Measurements from ENCODE around the gene GABARAP.

The GABARAP gene

GRCh38 chr17:7283471-7284216 is 41.4 kb upstream of the GABARAP start:
- DNase-seq (ENCODE audit: low read depth) = no peak
- TF ChIP-seq, protein P1, sequence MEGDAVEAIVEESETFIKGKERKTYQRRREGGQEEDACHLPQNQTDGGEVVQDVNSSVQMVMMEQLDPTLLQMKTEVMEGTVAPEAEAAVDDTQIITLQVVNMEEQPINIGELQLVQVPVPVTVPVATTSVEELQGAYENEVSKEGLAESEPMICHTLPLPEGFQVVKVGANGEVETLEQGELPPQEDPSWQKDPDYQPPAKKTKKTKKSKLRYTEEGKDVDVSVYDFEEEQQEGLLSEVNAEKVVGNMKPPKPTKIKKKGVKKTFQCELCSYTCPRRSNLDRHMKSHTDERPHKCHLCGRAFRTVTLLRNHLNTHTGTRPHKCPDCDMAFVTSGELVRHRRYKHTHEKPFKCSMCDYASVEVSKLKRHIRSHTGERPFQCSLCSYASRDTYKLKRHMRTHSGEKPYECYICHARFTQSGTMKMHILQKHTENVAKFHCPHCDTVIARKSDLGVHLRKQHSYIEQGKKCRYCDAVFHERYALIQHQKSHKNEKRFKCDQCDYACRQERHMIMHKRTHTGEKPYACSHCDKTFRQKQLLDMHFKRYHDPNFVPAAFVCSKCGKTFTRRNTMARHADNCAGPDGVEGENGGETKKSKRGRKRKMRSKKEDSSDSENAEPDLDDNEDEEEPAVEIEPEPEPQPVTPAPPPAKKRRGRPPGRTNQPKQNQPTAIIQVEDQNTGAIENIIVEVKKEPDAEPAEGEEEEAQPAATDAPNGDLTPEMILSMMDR (IDR thresholded peaks at IDR 0.05; ENCODE audit: insufficient read depth, low read depth, low read length, missing control alignments) = no peak
- no peak overlapping the region for H3K4me3 ChIP-seq (ENCODE audit: low read depth, low read length)

DNA sequence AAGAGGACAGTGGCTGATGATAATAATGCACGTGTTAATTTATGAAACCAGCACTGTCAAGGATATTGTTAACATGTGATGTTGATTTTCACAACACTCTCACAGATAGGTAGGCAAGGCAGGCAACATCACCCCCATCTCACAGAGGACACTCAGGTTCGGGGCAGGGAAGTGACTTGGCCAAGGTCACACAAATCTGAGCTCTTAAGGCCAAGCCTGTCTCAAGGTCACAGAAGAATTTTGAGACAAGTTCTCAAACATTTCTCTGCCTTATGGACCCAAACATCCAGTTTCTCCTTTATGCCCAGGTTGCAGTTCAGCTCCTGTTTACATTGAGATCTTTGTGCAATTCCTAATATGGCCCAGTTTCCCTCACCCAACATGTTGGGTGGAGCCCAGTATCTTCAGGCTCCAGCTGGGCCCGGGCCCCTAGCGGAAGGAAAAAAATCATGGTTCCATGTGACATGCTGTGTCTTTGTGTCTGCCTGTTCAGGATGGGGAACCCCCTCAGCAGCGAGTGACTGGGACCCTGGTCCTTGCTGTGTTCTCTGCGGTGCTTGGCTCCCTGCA is 40.6 kb upstream of the GABARAP start:
- no peak for DNase-seq (ENCODE audit: low read depth)
- no peak overlapping the region for H3K4me3 ChIP-seq (ENCODE audit: low read depth, low read length)
- TF ChIP-seq, protein P1 (IDR thresholded peaks at IDR 0.05; ENCODE audit: insufficient read depth, low read depth, low read length, missing control alignments) = no peak

DNA sequence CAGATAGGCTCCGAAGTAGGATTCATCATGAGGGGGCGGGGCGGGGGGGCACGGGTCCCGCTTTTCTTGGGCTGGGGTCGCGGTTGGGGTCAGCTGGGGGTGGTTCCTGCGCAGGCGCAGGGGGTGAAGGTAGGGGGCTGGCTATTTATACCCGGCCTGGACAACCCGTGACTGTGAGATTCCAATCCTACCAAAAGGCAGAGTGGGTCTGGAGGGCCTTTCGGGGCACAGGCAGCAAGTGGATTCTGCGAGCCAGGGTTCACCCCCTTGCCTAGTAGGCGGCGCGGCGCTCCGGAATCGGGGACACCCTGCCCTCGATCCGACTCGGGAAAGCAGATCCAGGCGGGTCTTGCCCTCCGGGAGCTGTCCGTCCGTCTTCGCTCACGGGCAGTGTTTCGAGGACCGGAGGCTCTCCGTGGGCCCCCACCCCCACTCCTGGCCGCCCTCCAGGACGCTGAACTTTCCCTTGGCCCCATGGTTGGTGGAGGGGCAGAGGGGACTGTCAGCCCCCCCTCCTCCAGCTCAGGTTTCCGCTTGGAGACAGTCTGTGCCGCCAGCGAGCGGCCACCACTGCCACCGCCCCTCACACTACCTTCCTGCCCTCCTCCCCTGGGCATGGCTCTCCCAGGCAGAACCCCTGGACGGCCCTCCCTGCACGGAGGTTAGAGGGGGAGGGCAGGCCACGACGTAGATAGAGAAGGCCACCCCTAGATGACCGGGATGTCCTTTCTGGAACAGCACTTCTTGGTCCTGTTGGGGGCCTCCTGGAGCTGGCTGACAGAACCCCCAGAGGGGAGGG is 39.9 kb upstream of the GABARAP start:
- TF ChIP-seq, protein P1 (IDR thresholded peaks at IDR 0.05; ENCODE audit: insufficient read depth, low read depth, low read length, missing control alignments) = no peak
- DNase-seq (ENCODE audit: low read depth) = no peak
- peak overlapping the region; percentile 63 for H3K4me3 ChIP-seq (ENCODE audit: low read depth, low read length)

GRCh38 chr17:7281074-7281952 is 39.1 kb upstream of the GABARAP start, which contains the start of gene SLC2A4:
TSS of gene SLC2A4 (plus strand) at chr17:7281718. CDS start at chr17:7281935, 217 bp downstream.
- TF ChIP-seq, protein P1 (IDR thresholded peaks at IDR 0.05; ENCODE audit: insufficient read depth, low read depth, low read length, missing control alignments) = no peak
- peak; percentile 93 for DNase-seq (ENCODE audit: low read depth)
- peak within 1 kb of the TSS; percentile 63 for H3K4me3 ChIP-seq (ENCODE audit: low read depth, low read length)

- peak overlapping the region; percentile 63 for H3K4me3 ChIP-seq (ENCODE audit: low read depth, low read length)
- TF ChIP-seq, protein P1 (IDR thresholded peaks at IDR 0.05; ENCODE audit: insufficient read depth, low read depth, low read length, missing control alignments) = peak; percentile 61
- peak; percentile 73 for DNase-seq (ENCODE audit: low read depth)
Measured at GRCh38 chr17:7280519-7281073, 38.3 kb upstream of the GABARAP start.

- no peak for DNase-seq (ENCODE audit: low read depth)
- TF ChIP-seq, protein P1 (IDR thresholded peaks at IDR 0.05; ENCODE audit: insufficient read depth, low read depth, low read length, missing control alignments) = no peak
- H3K4me3 ChIP-seq (ENCODE audit: low read depth, low read length) = no peak overlapping the region
Measured at GRCh38 chr17:7279448-7279847, 37.2 kb upstream of the GABARAP start.
